ENCODE data around the gene ENTREP1. TPM values are rescaled to one million over a fixed set of nuclear protein-coding genes. Genes with fewer than 3 reads are reported as not detected.
"Not testable (repeated sequence)": the region's sequence is repeated elsewhere in the genome, so short reads cannot be mapped to it uniquely, and the experiment has no call there.

The ENTREP1 gene
- total RNA-seq, 4 donors from 2014 or later = 1.5 to 9.2 (median 3.2) TPM

DNA sequence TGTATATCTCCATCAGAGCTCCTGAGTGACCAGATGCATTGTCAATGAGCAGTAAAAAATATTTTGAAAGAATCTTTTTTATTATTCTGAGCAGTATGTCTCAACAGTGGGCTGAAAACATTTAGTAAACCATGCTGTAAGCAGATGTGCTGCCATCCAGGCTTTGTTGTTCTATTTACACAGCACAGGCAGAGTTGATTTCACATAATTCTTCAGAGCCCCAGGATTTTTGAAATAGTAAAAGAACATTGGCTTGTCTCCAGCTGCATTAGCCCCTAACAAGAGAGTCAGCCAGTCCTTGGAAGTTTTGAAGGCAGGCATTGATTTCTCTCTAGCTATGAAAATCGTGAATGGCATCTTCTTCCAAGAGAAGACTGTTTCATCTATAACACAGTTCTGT is 25.2 kb upstream of the ENTREP1 start:
- no peak for DNase-seq
- Histone ChIP-seq H3K27me3 (no peaks in the 10 kb centered on the region), H3K27ac (no peak overlapping the region), H3K4me3 (no peak overlapping the region), H3K4me1 (peaks cover 0 to 5% (median 3%) of the 10 kb centered on the region in 3 donors), H3K36me3 (no peaks in the 10 kb centered on the region), H3K9me3 (no peaks in the 10 kb centered on the region)
- TF ChIP-seq CTCF (IDR thresholded peaks at IDR 0.05) (no peak), POLR2A (IDR thresholded peaks at IDR 0.05) (no peak)
- WGBS, 2 donors = 25 to 33% methylated on average over 1 of the region's 1 CpG
- intact Hi-C loops (cut with DNase I) = no loop called here

GRCh38 chr9:69303331-69303730 is 21.7 kb upstream of the ENTREP1 start:
- Histone ChIP-seq H3K27ac (no peak overlapping the region), H3K4me1 (peaks cover 0 to 5% (median 0%) of the 10 kb centered on the region in 3 donors), H3K27me3 (no peaks in the 10 kb centered on the region), H3K4me3 (no peak overlapping the region), H3K9me3 (no peaks in the 10 kb centered on the region), H3K36me3 (no peaks in the 10 kb centered on the region)
- DNase-seq = no peak
- 90% methylated on average over 2 of the region's 2 CpGs for WGBS, 2 donors
- TF ChIP-seq POLR2A (IDR thresholded peaks at IDR 0.05) (no peak), CTCF (IDR thresholded peaks at IDR 0.05) (no peak)
- intact Hi-C loops (cut with DNase I) = no loop called here

DNA sequence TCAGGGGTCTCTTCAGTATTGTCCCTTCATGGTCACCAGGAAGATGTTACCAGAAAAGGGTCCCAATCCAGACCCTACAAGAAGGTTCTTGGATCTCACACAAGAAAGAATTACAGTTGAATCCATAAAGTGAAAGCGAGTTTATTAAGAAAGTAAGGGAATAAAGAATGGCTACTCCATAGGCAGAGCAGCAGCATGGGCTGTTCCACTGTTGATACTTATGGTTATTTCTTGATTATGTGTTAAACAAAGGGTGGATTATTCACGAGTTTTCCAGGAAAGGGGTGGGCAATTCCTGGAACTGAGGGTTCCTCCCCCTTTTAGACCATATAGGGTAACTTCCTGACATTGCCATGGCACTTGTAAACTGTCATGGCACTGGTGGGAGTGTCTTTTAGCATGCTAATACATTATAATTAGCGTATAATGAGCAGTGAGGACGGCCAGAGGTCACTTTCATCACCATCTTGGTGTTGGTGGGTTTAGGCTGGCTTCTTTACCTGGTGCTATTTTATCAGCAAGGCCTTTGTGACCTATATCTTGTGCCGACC is 18.0 kb upstream of the ENTREP1 start:
- H3K4me3 ChIP-seq; H3K4me1 ChIP-seq; H3K27ac ChIP-seq; H3K9me3 ChIP-seq; H3K36me3 ChIP-seq; intact Hi-C loops (cut with DNase I); H3K27me3 ChIP-seq; DNase-seq: not testable (repeated sequence)
- WGBS, 2 donors = 75 to 83% methylated on average over 5 of the region's 5 CpGs

- TF ChIP-seq CTCF (IDR thresholded peaks at IDR 0.05) (no peak), POLR2A (IDR thresholded peaks at IDR 0.05) (no peak)
- Histone ChIP-seq H3K27ac (no peak overlapping the region), H3K4me1 (peaks cover 0 to 5% (median 0%) of the 10 kb centered on the region in 3 donors), H3K27me3 (no peaks in the 10 kb centered on the region), H3K36me3 (no peaks in the 10 kb centered on the region), H3K4me3 (no peak overlapping the region), H3K9me3 (peaks cover 0 to 3% (median 1%) of the 10 kb centered on the region in 3 donors)
- 77 to 84% methylated on average over 5 of the region's 5 CpGs for WGBS, 2 donors
- intact Hi-C loops (cut with DNase I) = no loop called here
- no peak for DNase-seq
Observed at GRCh38 chr9:69307446-69308205, 17.4 kb upstream of the ENTREP1 start.

- intact Hi-C loops (cut with DNase I) = no loop called here
- WGBS, 2 donors = 82 to 85% methylated on average over 5 of the region's 5 CpGs
Observed at GRCh38 chr9:69308206-69308931, 16.6 kb upstream of the ENTREP1 start.

More at GRCh38 chr9:69308206-69308931, 16.6 kb upstream of the ENTREP1 start:
- Histone ChIP-seq H3K27me3 (no peaks in the 10 kb centered on the region), H3K36me3 (no peaks in the 10 kb centered on the region), H3K9me3 (peaks cover 0 to 10% (median 9%) of the 10 kb centered on the region in 3 donors), H3K4me3 (no peak overlapping the region), H3K27ac (no peak overlapping the region), H3K4me1 (peaks cover 0 to 5% (median 0%) of the 10 kb centered on the region in 3 donors)
- no peak for TF ChIP-seq CTCF (IDR thresholded peaks at IDR 0.05)
- TF ChIP-seq POLR2A (IDR thresholded peaks at IDR 0.05) = no peak
- DNase-seq = no peak
